Measurements from ENCODE around the gene CTIF.

- TF ChIP-seq REST (IDR thresholded peaks at IDR 0.05; ENCODE audit: insufficient read depth in 1 of 2, low read depth in 2 of 2, low read length in 1 of 2) (no peak), CTCF (IDR thresholded peaks at IDR 0.05) (no peak), SIN3A (IDR thresholded peaks at IDR 0.05; ENCODE audit: borderline replicate concordance, insufficient read depth, low read depth, low read length) (no peak), POLR2AphosphoS5 (IDR thresholded peaks at IDR 0.05; ENCODE audit: low read depth, low read length) (no peak)
Measured at GRCh38 chr18:48819781-48820482, 281.1 kb downstream of the CTIF start.
